D721Med (cell line): Measurements from ENCODE around the gene ETV3.
A peak's percentile ranks its signal among the peaks of the same experiment; 100 is the strongest.
"Not testable (repeated sequence)": the region's sequence is repeated elsewhere in the genome, so short reads cannot be mapped to it uniquely, and the experiment has no call there.

ENCODE experiments used
- DNase-seq: peaks from one replicate; pipeline ENCODE4 v3.0.0; 2011; ENCODE audit warnings: low spot score; ENCODE audit not compliant: insufficient read length
- FAIRE-seq: peaks from 2 replicates; lab custom pipeline; 2011; peaks lifted over from hg19 to GRCh38; lab: Jason Lieb, UNC
- TF ChIP-seq, protein P1 (sequence below): IDR thresholded peaks from 2 replicates; pipeline ENCODE4 v1.5.1; 2012; ENCODE audit warnings: mild to moderate bottlenecking, control low read depth; ENCODE audit not compliant: insufficient read depth; ENCODE audit errors: missing control alignments

Gene ETV3

DNA sequence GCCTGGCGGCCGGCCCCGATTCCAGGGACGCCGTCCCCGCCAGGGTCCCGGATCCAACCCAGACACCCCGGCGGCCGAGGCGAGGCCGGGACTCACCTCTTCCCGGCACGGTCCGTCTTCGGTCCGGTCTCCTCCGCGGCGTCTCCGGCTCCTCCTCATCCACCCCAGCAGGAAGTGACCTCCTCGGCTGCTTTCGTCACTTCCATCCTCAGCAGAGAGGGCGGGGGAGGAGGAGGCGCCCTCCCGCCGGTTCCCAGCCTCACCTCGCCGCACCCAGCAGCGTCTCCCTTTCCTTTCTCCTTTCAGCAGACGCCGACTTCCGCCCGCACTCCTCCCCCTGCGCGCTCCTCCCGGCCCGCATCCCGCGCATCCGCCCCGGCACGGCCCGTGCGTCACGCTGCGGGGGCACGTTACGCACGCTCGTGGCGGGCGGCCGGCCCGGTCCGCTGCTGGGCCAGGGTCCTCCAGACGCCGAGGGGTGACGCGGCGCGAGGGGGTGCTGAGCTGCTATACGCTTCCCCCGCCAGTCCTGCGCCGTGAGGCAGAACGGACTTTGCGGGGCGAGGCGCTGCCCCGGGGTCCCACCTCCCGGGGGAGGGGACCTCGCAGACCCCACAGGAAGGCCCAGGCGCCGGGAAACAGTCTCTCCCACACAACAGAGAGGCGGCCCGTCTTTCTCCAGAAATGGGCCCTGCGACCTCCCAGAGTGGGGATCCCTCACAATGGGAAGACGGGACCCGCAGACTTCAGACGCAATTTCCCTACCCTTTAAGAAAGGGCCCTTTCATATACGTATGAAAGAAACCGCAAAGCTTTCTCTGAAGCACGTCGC lies at the start of gene ETV3:
Gene ETV3 (minus strand): TSS at position 176 of the 832 bp plus-strand sequence. CDS start 2,043 bp downstream, outside the sequence.
- TF ChIP-seq, protein P1, sequence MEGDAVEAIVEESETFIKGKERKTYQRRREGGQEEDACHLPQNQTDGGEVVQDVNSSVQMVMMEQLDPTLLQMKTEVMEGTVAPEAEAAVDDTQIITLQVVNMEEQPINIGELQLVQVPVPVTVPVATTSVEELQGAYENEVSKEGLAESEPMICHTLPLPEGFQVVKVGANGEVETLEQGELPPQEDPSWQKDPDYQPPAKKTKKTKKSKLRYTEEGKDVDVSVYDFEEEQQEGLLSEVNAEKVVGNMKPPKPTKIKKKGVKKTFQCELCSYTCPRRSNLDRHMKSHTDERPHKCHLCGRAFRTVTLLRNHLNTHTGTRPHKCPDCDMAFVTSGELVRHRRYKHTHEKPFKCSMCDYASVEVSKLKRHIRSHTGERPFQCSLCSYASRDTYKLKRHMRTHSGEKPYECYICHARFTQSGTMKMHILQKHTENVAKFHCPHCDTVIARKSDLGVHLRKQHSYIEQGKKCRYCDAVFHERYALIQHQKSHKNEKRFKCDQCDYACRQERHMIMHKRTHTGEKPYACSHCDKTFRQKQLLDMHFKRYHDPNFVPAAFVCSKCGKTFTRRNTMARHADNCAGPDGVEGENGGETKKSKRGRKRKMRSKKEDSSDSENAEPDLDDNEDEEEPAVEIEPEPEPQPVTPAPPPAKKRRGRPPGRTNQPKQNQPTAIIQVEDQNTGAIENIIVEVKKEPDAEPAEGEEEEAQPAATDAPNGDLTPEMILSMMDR, result no peak
- FAIRE-seq, result no peak
- peak; percentile 90 for DNase-seq

DNA sequence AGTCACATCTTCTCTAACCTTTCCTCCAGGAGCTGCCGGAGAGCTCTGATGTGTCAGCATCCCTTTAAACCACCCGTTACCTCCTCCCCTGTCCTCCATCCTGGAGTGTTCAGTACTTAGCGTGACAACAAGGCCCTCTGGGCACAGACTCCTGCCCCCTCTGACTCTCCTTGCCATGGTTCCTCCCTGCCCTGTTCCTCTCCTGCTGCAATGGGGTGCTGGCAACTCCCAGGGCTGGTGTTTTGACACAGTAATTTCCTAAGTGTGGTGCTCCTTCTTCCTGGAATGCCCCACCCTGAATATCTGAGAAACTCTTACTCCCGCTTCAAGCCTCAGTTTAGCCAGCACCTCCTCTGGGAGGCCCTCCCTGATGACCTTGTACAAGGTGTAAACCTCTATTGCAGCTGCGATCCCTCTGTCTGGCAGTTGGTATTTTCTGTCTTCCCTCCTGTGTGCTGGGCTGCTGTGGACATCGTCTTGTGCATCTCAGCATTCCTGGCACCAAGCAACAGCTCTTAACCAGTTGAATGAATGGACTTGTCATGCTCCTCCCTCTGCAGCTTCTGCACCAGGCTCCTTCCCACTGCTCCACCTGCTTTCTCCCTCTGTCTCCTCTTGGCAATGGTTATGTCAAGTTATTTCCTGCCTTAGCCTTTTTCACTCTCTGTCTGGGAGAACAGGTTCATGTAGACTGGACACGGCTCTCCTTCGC lies 48.2 kb upstream of the ETV3 start:
- FAIRE-seq, result no peak
- TF ChIP-seq, protein P1, result no peak
- no peak for DNase-seq

DNA sequence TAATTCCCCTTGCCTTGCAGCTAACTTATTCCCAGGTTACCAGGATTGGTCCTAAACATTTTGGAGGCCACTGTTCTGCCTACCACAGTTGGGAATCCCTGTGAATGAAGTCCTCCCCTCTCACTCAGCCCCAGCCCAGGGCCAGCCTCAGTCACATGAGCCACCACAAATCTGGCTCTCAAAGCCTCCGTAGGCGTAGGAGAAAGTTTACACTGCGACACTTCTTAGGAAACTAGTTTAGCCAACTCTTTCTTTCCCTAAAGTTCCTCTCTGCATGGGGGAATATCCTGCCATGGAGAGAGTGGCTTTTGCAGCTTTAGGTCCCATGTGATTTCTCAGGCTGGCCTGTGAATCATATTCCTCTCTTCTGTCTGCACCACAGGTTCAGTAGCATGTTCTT lies 45.7 kb upstream of the ETV3 start:
- DNase-seq (no peak), FAIRE-seq (no peak)
- TF ChIP-seq, protein P1, result no peak

DNA sequence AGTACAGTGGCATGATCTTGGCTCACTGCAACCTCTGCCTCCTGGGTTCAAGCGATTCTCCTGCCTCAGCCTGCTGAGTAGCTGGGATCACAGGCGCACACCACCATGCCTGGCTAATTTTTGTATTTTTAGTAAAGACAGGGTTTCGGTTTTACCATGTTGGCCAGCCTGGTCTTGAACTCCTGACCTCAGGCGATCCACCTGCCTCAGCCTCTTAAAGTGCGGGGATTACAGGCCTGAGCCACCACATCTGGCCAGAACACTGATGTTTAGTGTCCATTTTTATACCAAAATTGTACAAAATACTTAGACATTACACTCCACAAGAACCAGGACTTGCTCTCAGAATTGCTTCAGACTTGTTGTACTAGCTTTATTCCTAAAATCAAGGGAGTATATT lies 44.2 kb upstream of the ETV3 start:
- DNase-seq, FAIRE-seq: not testable (repeated sequence)

DNA sequence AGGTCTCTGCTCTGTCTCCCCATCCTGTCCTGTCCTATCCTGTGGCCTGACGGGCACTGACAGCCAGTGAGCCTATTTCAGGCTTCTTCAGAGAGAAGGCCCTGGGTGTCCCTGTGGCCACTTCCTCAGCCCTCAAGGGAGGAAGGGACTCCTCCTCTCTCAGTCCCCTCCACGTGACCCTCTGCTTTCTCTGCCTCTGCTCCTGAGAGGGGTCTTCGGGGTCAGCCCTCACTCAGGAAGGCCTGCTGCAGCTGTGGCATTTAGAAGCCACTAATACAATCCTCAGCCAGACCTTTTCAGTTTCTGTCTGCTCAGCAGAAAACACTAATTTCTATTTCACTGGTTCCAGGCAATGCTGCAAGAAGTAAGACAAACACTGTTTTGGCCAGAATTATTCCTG lies 43.6 kb upstream of the ETV3 start:
- TF ChIP-seq, protein P1, result no peak
- FAIRE-seq, result no peak

DNA sequence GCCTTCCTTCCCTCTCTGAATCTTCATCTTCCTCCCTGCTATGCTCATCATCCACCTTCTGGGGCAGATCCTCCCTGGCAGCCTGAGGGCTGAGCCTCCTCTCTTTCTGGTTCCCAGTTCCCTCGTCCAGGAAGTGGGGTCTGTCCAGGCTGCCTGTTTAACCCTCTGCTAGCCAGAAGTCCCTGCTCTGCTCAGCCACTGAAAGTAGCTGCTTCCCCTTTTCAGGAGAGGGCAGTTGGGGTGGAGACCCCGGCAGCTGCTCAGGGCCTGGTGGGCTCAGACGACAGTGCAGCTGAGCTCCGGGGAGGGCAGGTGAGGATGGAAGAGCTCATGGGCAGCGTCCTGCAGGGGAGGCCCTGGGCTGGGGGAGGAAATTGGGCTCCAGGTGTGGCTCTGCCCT lies 43.1 kb upstream of the ETV3 start:
- DNase-seq, result no peak
- TF ChIP-seq, protein P1, result no peak

More for the DNA sequence above, 43.6 kb upstream of the ETV3 start:
- DNase-seq, result no peak

DNA sequence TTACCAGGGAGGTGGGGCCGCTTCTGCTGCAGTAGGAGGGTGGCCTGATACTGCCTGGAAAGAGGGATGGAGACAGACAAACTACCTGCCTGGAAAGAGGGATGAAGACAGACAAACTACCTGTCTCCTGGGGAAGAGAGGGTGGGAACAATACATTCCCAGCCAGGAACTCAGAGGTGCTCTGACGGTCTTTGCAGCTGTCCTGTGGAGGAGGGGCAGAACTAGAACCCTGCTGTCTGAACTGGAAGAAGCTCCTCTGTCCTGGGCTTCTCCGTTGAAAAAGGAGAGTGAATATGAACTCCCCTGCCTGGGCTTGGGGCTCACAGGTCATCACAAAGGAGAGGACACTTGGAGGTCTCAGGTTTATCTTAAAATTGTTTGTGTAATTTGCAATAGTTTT lies 40.3 kb upstream of the ETV3 start:
- TF ChIP-seq, protein P1, result no peak
- FAIRE-seq, result no peak
- DNase-seq, result no peak

More for the DNA sequence above, 43.1 kb upstream of the ETV3 start:
- no peak for FAIRE-seq
